ENCODE data around the gene KCNJ4.
"Not testable (repeated sequence)": the region's sequence is repeated elsewhere in the genome, so short reads cannot be mapped to it uniquely, and the experiment has no call there.

- TF ChIP-seq POLR2AphosphoS5 (IDR thresholded peaks at IDR 0.05), result not testable (repeated sequence)
- TF ChIP-seq, protein P1, sequence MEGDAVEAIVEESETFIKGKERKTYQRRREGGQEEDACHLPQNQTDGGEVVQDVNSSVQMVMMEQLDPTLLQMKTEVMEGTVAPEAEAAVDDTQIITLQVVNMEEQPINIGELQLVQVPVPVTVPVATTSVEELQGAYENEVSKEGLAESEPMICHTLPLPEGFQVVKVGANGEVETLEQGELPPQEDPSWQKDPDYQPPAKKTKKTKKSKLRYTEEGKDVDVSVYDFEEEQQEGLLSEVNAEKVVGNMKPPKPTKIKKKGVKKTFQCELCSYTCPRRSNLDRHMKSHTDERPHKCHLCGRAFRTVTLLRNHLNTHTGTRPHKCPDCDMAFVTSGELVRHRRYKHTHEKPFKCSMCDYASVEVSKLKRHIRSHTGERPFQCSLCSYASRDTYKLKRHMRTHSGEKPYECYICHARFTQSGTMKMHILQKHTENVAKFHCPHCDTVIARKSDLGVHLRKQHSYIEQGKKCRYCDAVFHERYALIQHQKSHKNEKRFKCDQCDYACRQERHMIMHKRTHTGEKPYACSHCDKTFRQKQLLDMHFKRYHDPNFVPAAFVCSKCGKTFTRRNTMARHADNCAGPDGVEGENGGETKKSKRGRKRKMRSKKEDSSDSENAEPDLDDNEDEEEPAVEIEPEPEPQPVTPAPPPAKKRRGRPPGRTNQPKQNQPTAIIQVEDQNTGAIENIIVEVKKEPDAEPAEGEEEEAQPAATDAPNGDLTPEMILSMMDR (IDR thresholded peaks at IDR 0.05), result not testable (repeated sequence)
Observed at GRCh38 chr22:38388506-38389427, 66.2 kb downstream of the KCNJ4 start.
